ENCODE data around the gene CREB5.

The CREB5 gene

GRCh38 chr7:28619256-28619655 lies 206.9 kb downstream of the CREB5 start:
- DNase-seq, result no peak

- no peak for DNase-seq
These were observed 209.1 kb downstream of the CREB5 start for GRCh38 chr7:28621369-28621841.

GRCh38 chr7:28623105-28623730 lies 210.9 kb downstream of the CREB5 start:
- no peak for DNase-seq

GRCh38 chr7:28623863-28624262 lies 211.5 kb downstream of the CREB5 start:
- no peak for DNase-seq

GRCh38 chr7:28625432-28625831 lies 213.1 kb downstream of the CREB5 start:
- no peak for DNase-seq

GRCh38 chr7:28626221-28626620 lies 213.9 kb downstream of the CREB5 start:
- no peak for DNase-seq

- DNase-seq, result no peak
These were observed 214.4 kb downstream of the CREB5 start for GRCh38 chr7:28626624-28627262.

GRCh38 chr7:28627263-28627653 lies 214.9 kb downstream of the CREB5 start:
- no peak for DNase-seq

- no peak for DNase-seq
These were observed 215.6 kb downstream of the CREB5 start for GRCh38 chr7:28627896-28628295.

- no peak for DNase-seq
These were observed 217.0 kb downstream of the CREB5 start for GRCh38 chr7:28629216-28629842.

- DNase-seq, result no peak
These were observed 218.0 kb downstream of the CREB5 start for GRCh38 chr7:28630350-28630749.

GRCh38 chr7:28631995-28632394 lies 219.7 kb downstream of the CREB5 start:
- no peak for DNase-seq

GRCh38 chr7:28638914-28639313 lies 226.6 kb downstream of the CREB5 start:
- no peak for DNase-seq

GRCh38 chr7:28640001-28640400 lies 227.7 kb downstream of the CREB5 start:
- DNase-seq, result no peak

GRCh38 chr7:28641752-28642545 lies 229.6 kb downstream of the CREB5 start:
- no peak for DNase-seq

- DNase-seq, result no peak
These were observed 230.9 kb downstream of the CREB5 start for GRCh38 chr7:28643188-28643569.

GRCh38 chr7:28643584-28644340 lies 231.4 kb downstream of the CREB5 start:
- DNase-seq, result no peak

- DNase-seq, result no peak
These were observed 233.5 kb downstream of the CREB5 start for GRCh38 chr7:28645866-28646265.

GRCh38 chr7:28646376-28647075 lies 234.2 kb downstream of the CREB5 start:
- no peak for DNase-seq

GRCh38 chr7:28647076-28647421 lies 234.7 kb downstream of the CREB5 start:
- no peak for DNase-seq

GRCh38 chr7:28649189-28649588 lies 236.9 kb downstream of the CREB5 start:
- no peak for DNase-seq

GRCh38 chr7:28649811-28650210 lies 237.5 kb downstream of the CREB5 start:
- DNase-seq, result no peak

Measured in CD4-positive, alpha-beta T cell treated with Interleukin-4 for 4 hours (primary cell).